GM11168 (cell line): ENCODE results near the gene GFER.

Experiments used
- in situ Hi-C: fragments of 300-500 bp; cut with MboI; formaldehyde crosslinking; loops from one replicate; pipeline ENCODE4 v1.12.0; 2022; ENCODE audit warnings: low sequenced_read_pairs; ENCODE audit not compliant: unreplicated experiment

Gene GFER

DNA sequence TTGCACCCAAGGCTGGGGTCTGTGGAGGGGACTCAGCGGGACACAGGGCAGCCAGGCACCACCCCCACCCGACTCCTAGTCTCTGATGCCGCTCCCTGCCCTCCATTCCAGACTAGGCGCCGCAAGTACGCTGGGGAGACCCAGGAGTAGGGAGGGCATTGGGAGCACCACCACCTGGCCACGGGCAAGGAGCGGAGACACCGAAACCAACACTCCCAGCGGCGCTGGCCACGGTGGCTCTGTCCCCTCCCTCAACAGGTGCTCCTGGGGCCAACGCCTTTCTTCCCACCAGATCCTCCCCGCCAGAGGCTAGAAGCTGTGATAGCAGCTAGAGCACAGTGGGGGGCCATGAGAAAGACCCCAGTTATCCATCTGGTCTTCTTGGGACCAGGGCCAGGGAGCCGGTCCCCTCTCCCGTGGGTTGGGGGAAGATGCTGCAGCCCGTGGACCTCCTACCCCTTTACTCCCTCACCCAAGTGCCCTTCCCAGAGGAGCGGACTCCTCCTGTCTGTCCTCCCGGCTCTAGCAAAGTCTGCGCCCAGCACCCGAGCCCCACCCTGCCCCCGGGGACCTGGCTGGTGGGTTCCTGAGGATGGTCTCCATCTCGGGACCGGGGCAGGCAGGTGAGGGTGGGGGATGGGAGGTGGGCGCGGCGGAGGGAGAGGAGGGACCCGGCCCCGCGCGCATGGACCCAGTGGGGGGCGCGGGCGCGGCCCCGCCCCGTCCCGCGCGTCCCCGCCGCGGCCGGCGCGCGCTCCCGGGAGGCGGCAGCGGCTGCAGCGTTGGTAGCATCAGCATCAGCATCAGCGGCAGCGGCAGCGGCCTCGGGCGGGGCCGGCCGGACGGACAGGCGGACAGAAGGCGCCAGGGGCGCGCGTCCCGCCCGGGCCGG, 5.5 kb downstream of the GFER start, which contains the start of gene SYNGR3:
Gene SYNGR3, plus strand, starts transcription at position 762 of the 892 bp plus-strand sequence. CDS start 133 bp downstream, outside the sequence.
- in situ Hi-C loops: no loop called here

GRCh38 chr16:1990101-1990350, 6.0 kb downstream of the GFER start:
- in situ Hi-C loops: no loop called here

DNA sequence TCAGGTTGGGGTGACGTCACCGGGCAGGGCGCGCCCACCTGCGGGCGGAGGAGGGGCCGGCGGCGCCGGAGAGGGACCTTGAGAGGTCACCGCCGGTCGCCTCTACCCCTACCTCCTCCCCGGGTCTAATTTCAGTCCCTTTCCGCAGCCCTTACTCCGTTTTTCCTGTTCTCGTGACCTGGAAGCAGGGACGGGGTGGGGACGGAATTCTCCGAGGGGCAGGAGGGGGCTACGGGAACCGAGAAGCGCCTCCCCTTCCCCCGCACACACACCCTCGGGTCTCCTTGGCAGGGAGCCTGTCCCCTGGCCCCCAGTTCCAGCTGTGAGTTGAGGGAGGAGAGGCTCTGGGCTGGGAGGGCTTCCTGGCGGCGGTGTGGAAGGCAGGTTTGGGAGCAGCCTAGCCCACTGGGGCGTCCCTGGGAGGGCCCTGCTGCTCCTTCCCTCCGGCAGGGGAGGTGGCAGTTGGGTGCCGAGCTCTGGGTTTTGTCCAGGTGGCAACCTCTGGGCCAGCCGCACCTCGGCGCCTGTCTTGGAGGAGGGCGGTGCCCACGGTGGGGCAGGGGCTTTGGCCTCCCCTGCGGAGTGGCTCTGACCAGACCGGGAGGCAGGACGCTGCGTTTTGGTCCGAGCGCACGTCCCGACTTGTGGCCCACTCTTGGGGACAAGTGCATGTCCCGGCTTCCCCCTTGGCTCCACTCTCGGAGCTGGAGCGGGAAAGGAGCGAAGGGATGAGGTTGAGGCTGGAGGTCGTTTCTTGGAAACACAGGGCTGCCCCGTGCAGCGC, 6.5 kb downstream of the GFER start:
- in situ Hi-C loops: no loop called here

GRCh38 chr16:1991135-1991551, 7.2 kb downstream of the GFER start:
- in situ Hi-C loops: no loop called here

GRCh38 chr16:1991588-1991947, 7.6 kb downstream of the GFER start:
- in situ Hi-C loops: no loop called here

DNA sequence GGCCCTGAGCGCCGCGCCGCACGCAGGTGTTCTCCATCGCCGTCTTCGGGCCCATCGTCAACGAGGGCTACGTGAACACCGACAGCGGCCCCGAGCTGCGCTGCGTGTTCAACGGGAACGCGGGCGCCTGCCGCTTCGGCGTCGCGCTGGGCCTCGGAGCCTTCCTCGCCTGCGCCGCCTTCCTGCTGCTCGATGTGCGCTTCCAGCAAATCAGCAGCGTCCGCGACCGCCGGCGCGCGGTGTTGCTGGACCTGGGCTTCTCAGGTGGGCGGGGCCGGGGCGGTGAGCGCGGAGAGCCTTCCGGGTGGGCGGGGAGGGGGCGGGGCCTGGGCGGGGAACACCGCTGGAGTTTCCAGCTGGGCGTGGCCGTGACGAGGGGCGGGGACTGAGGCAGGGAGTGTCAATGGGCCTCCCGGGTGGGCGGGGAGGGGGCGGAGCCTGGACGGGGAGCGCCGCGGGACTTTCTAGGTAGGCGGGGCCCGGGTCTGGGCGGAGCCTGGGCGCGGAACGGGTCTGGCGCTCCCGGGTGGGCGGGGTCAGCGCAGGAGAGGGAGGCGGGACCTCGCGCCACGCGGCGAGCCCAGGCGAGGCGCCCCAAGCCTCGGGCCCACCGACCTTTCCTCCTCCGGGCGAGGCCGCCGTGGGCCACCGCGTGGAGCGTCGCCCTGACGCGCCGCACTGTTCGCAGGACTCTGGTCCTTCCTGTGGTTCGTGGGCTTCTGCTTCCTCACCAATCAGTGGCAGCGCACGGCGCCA, 8.1 kb downstream of the GFER start:
- in situ Hi-C loops: no loop called here

GRCh38 chr16:1992704-1993317, 8.8 kb downstream of the GFER start:
- in situ Hi-C loops: no loop called here

- in situ Hi-C loops: no loop called here
Measured at GRCh38 chr16:1993731-1994131, 9.7 kb downstream of the GFER start.

DNA sequence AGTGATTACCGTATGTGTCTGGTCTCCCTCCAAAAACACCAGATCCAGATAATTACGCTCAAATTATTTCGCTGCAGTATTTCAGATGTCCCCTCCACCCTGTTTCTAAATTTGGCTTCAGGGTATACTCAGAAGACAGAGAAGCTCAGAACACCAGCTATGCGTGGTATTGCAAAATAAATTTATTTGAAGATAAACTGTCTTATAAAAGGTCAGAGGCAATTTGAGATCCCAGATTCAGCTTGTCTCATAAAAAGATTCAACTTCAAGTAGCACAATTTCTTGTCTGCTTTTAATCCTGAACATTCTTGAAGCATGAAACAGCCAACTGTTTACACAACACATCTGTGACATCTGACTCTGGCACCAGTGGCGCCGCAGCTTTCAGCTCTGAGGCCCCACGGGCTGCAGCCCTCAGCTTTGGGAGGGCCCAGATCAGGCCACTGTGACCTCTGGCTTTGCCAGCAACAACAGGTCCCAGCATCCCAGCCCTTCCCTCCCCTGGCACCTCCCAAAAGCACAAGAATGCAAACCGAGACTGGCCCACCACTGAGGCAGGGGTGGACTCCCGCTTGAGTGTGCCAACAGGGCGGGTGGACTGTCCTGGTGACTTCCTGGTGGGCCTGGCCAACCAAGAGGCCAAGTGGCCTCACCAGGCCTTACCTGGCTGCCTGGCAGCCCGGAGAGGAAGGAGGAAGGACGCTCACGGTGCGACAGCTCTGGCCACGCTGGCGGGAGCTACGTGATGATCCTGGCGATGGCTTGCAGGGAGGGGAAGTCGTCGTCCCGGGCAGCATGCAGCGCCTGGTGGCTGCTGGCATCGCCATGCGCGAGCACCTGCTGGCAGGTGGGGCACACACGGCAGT, 13.7 kb downstream of the GFER start:
- in situ Hi-C loops: no loop called here

GRCh38 chr16:1998360-1998835, 14.4 kb downstream of the GFER start:
- in situ Hi-C loops: no loop called here

DNA sequence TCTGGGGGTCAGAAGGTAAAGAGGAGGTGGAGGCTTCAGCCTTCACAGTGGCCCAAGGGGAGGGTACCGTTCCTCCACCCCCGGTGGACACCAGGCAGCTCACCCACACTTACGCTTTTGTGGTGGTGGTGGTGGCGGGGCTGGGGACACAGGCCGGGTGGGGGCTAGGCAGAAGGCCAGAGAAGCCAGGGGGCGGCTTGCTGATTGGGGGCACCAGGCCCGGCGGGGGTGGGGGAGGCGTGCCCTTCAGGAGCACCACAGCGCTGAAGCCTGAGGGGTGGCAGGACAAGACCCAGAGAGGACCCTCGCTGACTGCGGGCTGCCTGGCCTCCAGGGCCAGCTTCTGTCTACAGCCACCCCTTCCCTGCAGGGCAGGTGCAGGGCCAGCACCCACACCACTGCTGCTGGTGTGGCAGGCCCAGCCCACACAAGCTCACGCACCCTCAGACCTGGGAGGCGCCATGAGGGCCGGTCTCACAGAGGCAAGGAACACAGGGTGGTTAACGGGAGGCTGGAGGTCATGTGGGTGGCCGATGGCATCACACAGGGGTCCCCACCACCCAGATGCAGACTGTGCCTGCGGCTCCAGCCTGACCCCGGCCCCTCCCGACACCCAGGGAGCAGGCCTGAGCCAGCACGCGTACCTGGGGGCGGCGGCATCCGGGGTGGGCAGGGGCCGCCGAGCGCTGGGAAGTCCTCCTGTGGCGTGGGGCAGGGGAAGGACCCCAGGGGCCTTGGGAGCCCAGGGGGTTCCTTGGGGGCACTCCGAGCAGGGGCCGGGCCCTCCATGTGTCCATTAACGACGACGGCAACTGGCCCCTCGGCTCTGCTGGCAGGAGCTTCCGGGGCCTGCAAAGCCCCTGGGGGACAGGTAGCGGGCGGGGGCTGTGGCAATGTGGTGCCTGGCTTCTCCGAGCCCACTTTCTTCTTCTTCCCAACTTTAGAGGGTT, 15.1 kb downstream of the GFER start:
- in situ Hi-C loops: no loop called here

GRCh38 chr16:1999866-2000514, 16.0 kb downstream of the GFER start:
- in situ Hi-C loops: loop anchor here (25.0 kb wide), 1 partner anchor 487 kb away; the partner anchor contains the start of gene TBC1D24

- in situ Hi-C loops: loop anchor here (25.0 kb wide), 1 partner anchor 486 kb away; the partner anchor contains the start of gene TBC1D24
Measured at GRCh38 chr16:2001035-2001434, 17.0 kb downstream of the GFER start.

DNA sequence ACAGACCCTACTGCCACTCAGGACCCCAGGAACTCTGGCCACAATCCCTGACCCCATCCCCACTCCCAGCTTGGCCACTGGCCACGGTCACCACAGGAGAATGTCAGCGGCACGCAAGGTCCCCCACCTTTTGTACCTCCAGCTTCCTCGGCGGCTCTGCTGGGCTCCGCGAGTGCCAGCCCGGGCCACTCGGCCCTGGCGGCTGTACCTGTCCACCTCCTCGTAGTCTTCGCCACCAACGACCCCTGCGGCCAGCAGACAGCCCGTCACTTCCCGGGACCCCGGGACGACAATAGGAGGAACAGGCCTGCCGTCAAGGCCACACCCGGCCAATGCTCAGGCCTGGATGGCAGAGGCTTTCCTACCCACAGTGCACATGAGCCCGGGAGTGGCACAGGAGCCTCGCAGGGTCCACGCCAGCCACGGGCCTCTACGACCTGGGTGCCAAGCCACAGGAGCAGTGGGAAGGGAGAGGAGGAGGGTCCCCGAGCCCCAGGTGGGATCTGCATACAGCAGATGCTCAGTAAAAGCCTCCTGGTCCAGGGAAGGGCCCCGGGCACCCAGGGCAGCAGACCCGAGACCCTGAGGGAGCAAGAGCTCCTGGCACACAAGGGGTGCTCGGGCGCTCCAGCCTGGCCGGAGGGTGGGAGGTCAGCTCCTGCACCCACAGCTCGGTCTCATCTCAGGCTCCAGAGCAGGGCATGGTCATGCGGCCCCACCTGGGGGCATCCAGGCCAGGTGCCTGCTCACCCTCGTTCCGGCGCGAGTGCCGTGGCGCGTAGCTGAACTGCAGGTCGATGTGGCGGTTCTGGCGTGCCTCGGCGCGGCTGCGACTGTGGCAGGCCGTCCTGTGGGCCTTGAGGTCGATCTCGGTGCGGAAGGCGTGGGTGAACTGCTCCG, 17.7 kb downstream of the GFER start:
- in situ Hi-C loops: loop anchor here (25.0 kb wide), 1 partner anchor 486 kb away; the partner anchor contains the start of gene TBC1D24

- in situ Hi-C loops: loop anchor here (25.0 kb wide), 1 partner anchor 485 kb away; the partner anchor contains the start of gene TBC1D24
Measured at GRCh38 chr16:2002406-2003230, 18.6 kb downstream of the GFER start.
